Measurements from ENCODE around the gene LRP2. TPM values are rescaled to one million over a fixed set of nuclear protein-coding genes. Genes with fewer than 3 reads are reported as not detected.

LRP2 gene
- total and polyA plus RNA-seq, 4 donors: 0.19 to 5.7 (median 0.40) TPM

GRCh38 chr2:169362894-169363559 is 693 bp upstream of the LRP2 start (continued):
- TF ChIP-seq REST (IDR thresholded peaks at IDR 0.05) (no peak), YY1 (IDR thresholded peaks at IDR 0.05) (no peak), FOXA2 (IDR thresholded peaks at IDR 0.05) (no peak), JUND (IDR thresholded peaks at IDR 0.05) (no peak), ATF3 (IDR thresholded peaks at IDR 0.05) (no peak)

- Histone ChIP-seq H3K27me3 (ENCODE audit: control insufficient read depth in 4 of 4, insufficient read depth in 4 of 4, low read length in 3 of 4) (no peaks in the 10 kb centered on the region), H3K4me3 (ENCODE audit: low read depth in 1 of 3, low read length in 3 of 3) (peak overlapping the region; percentile 69 to 95 (median 72)), H3K27ac (ENCODE audit: low read depth in 1 of 2, low read length in 2 of 2) (no peak overlapping the region), H3K9me3 (ENCODE audit: control insufficient read depth in 4 of 4, low read length in 3 of 4) (no peaks in the 10 kb centered on the region), H3K4me1 (ENCODE audit: control insufficient read depth in 4 of 4, insufficient read depth in 4 of 4, low read length in 3 of 4) (peaks cover 4 to 40% (median 27%) of the 10 kb centered on the region in 4 donors), H3K9ac (ENCODE audit: low read depth in 1 of 2, low read length in 2 of 2) (no peak overlapping the region), H3K36me3 (ENCODE audit: control insufficient read depth in 4 of 4, insufficient read depth in 3 of 4, low read depth in 1 of 4, low read length in 3 of 4) (no peaks in the 10 kb centered on the region)
- WGBS: under 1% methylated on average over 32 of the region's 32 CpGs
- no peak for DNase-seq (ENCODE audit: low spot score)
- TF ChIP-seq, protein P1, sequence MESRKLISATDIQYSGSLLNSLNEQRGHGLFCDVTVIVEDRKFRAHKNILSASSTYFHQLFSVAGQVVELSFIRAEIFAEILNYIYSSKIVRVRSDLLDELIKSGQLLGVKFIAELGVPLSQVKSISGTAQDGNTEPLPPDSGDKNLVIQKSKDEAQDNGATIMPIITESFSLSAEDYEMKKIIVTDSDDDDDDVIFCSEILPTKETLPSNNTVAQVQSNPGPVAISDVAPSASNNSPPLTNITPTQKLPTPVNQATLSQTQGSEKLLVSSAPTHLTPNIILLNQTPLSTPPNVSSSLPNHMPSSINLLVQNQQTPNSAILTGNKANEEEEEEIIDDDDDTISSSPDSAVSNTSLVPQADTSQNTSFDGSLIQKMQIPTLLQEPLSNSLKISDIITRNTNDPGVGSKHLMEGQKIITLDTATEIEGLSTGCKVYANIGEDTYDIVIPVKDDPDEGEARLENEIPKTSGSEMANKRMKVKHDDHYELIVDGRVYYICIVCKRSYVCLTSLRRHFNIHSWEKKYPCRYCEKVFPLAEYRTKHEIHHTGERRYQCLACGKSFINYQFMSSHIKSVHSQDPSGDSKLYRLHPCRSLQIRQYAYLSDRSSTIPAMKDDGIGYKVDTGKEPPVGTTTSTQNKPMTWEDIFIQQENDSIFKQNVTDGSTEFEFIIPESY (IDR thresholded peaks at IDR 0.05): no peak
- no peak for TF ChIP-seq ATF3 (IDR thresholded peaks at IDR 0.05)
Observed at GRCh38 chr2:169361706-169362117, 622 bp downstream of the LRP2 start.

GRCh38 chr2:169360984-169361705 is 1.2 kb downstream of the LRP2 start:
- Histone ChIP-seq H3K4me3 (ENCODE audit: low read depth in 1 of 3, low read length in 3 of 3) (peak overlapping the region; percentile 69 to 95 (median 72)), H3K4me1 (ENCODE audit: control insufficient read depth in 4 of 4, insufficient read depth in 4 of 4, low read length in 3 of 4) (peaks cover 4 to 40% (median 27%) of the 10 kb centered on the region in 4 donors), H3K27me3 (ENCODE audit: control insufficient read depth in 4 of 4, insufficient read depth in 4 of 4, low read length in 3 of 4) (no peaks in the 10 kb centered on the region), H3K9me3 (ENCODE audit: control insufficient read depth in 4 of 4, low read length in 3 of 4) (no peaks in the 10 kb centered on the region), H3K27ac (ENCODE audit: low read depth in 1 of 2, low read length in 2 of 2) (no peak overlapping the region), H3K36me3 (ENCODE audit: control insufficient read depth in 4 of 4, insufficient read depth in 3 of 4, low read depth in 1 of 4, low read length in 3 of 4) (no peaks in the 10 kb centered on the region), H3K9ac (ENCODE audit: low read depth in 1 of 2, low read length in 2 of 2) (no peak overlapping the region)
- no peak for DNase-seq (ENCODE audit: low spot score)
- TF ChIP-seq, protein P1 (IDR thresholded peaks at IDR 0.05): no peak
- WGBS: 35% methylated on average over 20 of the region's 20 CpGs

All from liver (tissue), 9 donors.